Mesothelial cell of epicardium (in vitro differentiated cells): ENCODE data around the gene MBP. TPM values are rescaled to one million over a fixed set of nuclear protein-coding genes. Genes with fewer than 3 reads are reported as not detected.
A peak's percentile ranks its signal among the peaks of the same experiment; 100 is the strongest.
"Not testable (repeated sequence)": the region's sequence is repeated elsewhere in the genome, so short reads cannot be mapped to it uniquely, and the experiment has no call there.

Experiments
- DNase-seq, 2 experiments: peaks; one replicate each; pipeline ENCODE4 v3.0.0; 2021; ENCODE audit warnings: low spot score in 2 of 2; ENCODE audit not compliant: unreplicated experiment in 2 of 2
- H3K27ac Mint-ChIP-seq: 2 replicates; pipeline ENCODE4 v1.8.0; 2021; ENCODE audit warnings: mixed read lengths
- H3K27me3 Mint-ChIP-seq: 2 replicates; pipeline ENCODE4 v1.8.0; 2021; ENCODE audit warnings: low read depth, mixed read lengths
- H3K36me3 Mint-ChIP-seq: 2 replicates; pipeline ENCODE4 v1.8.0; 2021; ENCODE audit warnings: mixed read lengths
- H3K4me1 Mint-ChIP-seq: 2 replicates; pipeline ENCODE4 v1.8.0; 2021; ENCODE audit warnings: mixed read lengths
- H3K4me3 Mint-ChIP-seq: 2 replicates; pipeline ENCODE4 v1.8.0; 2021; ENCODE audit warnings: mild to moderate bottlenecking, moderate library complexity, mixed read lengths
- H3K9me3 Mint-ChIP-seq: 2 replicates; pipeline ENCODE4 v1.8.0; 2021; ENCODE audit warnings: mixed read lengths
- CTCF ChIP-seq: fragments of 200-600 bp; sonication (generic); IDR thresholded peaks from one replicate; pipeline ENCODE4 v1.5.0; 2021; ENCODE audit warnings: antibody characterized with exemption; ENCODE audit not compliant: unreplicated experiment
- total RNA-seq: library from RNA; stranded (reverse); gene quantifications from 3 replicates; pipeline ENCODE4 v1.2.1, GENCODE V29; 2021

The MBP gene
- total RNA-seq, 1 donor from 2014 or later, result 20.8 TPM

- TF ChIP-seq CTCF, result no peak
- Mint-ChIP-seq H3K27me3 (no peaks in the 10 kb centered on the region), H3K4me1 (peaks cover 21% of the 10 kb centered on the region), H3K27ac (peak overlapping the region; percentile 77), H3K4me3 (no peak overlapping the region), H3K9me3 (peaks cover 5% of the 10 kb centered on the region), H3K36me3 (peaks cover 45% of the 10 kb centered on the region)
- DNase-seq, result no peak
These were observed 179.8 kb downstream of the MBP start for GRCh38 chr18:76952747-76953146.

GRCh38 chr18:76951456-76952247, 180.9 kb downstream of the MBP start:
- Mint-ChIP-seq H3K4me3 (no peak overlapping the region), H3K27ac (no peak overlapping the region), H3K4me1 (peaks cover 14% of the 10 kb centered on the region), H3K27me3 (no peaks in the 10 kb centered on the region), H3K36me3 (peaks cover 49% of the 10 kb centered on the region), H3K9me3 (peaks cover 6% of the 10 kb centered on the region)
- TF ChIP-seq CTCF, result no peak
- DNase-seq, result no peak

- no peak for TF ChIP-seq CTCF
- H3K27me3 Mint-ChIP-seq, result no peaks in the 10 kb centered on the region
- H3K4me3 Mint-ChIP-seq, result no peak overlapping the region
- no peak for DNase-seq
- peaks cover 16% of the 10 kb centered on the region for H3K9me3 Mint-ChIP-seq
- peaks cover 64% of the 10 kb centered on the region for H3K36me3 Mint-ChIP-seq
- H3K27ac Mint-ChIP-seq, result no peak overlapping the region
- peaks cover 9% of the 10 kb centered on the region for H3K4me1 Mint-ChIP-seq
These were observed 184.2 kb downstream of the MBP start for GRCh38 chr18:76948345-76948744.

GRCh38 chr18:76944346-76944745, 188.2 kb downstream of the MBP start:
- peaks cover 44% of the 10 kb centered on the region for H3K36me3 Mint-ChIP-seq
- H3K4me3 Mint-ChIP-seq, DNase-seq, H3K27ac Mint-ChIP-seq, H3K4me1 Mint-ChIP-seq, H3K27me3 Mint-ChIP-seq: not testable (repeated sequence)
- peaks cover 10% of the 10 kb centered on the region for H3K9me3 Mint-ChIP-seq

- no peak overlapping the region for H3K4me3 Mint-ChIP-seq
- DNase-seq, result no peak
- H3K9me3 Mint-ChIP-seq, result peaks cover 10% of the 10 kb centered on the region
- H3K27ac Mint-ChIP-seq, result peak overlapping the region; percentile 2
- H3K4me1 Mint-ChIP-seq, result peaks cover 3% of the 10 kb centered on the region
- TF ChIP-seq CTCF, result no peak
- H3K27me3 Mint-ChIP-seq, result no peaks in the 10 kb centered on the region
- peaks cover 43% of the 10 kb centered on the region for H3K36me3 Mint-ChIP-seq
These were observed 188.8 kb downstream of the MBP start for GRCh38 chr18:76943542-76944339.

- no peak for DNase-seq
- peaks cover 37% of the 10 kb centered on the region for H3K36me3 Mint-ChIP-seq
- peaks cover 6% of the 10 kb centered on the region for H3K9me3 Mint-ChIP-seq
- peaks cover 3% of the 10 kb centered on the region for H3K4me1 Mint-ChIP-seq
- no peak overlapping the region for H3K27ac Mint-ChIP-seq
- no peak overlapping the region for H3K4me3 Mint-ChIP-seq
- no peak for TF ChIP-seq CTCF
- H3K27me3 Mint-ChIP-seq, result no peaks in the 10 kb centered on the region
These were observed 191.3 kb downstream of the MBP start for GRCh38 chr18:76941284-76941683.
